GM18502 (cell line): Measurements from ENCODE around the gene P3H1.
"Not testable (repeated sequence)": the region's sequence is repeated elsewhere in the genome, so short reads cannot be mapped to it uniquely, and the experiment has no call there.

ENCODE experiments used
- ATAC-seq: cut with Tn5 transposase; IDR thresholded peaks from one replicate; pipeline ENCODE4 v1.9.1; 2021; ENCODE audit warnings: mild to moderate bottlenecking; ENCODE audit not compliant: unreplicated experiment, poor library complexity

The P3H1 gene

GRCh38 chr1:42774928-42775526, 8.2 kb upstream of the P3H1 start:
- ATAC-seq, result no peak

- no peak for ATAC-seq
Measured at GRCh38 chr1:42773420-42773819, 6.6 kb upstream of the P3H1 start.

GRCh38 chr1:42769811-42770210, 3.0 kb upstream of the P3H1 start:
- ATAC-seq, result no peak

GRCh38 chr1:42768172-42768571, 1.3 kb upstream of the P3H1 start:
- no peak for ATAC-seq

- peak; percentile 30 for ATAC-seq
Measured at GRCh38 chr1:42767510-42768000, 727 bp upstream of the P3H1 start.

- peak; percentile 22 for ATAC-seq
Measured at GRCh38 chr1:42765832-42766740, 742 bp downstream of the P3H1 start.

GRCh38 chr1:42765269-42765668, 1.6 kb downstream of the P3H1 start:
- ATAC-seq, result no peak

- ATAC-seq, result no peak
Measured at GRCh38 chr1:42762269-42762668, 4.6 kb downstream of the P3H1 start.

GRCh38 chr1:42761567-42761966, 5.3 kb downstream of the P3H1 start:
- no peak for ATAC-seq

- ATAC-seq, result no peak
Measured at GRCh38 chr1:42759114-42759513, 7.7 kb downstream of the P3H1 start.

- ATAC-seq, result no peak
Measured at GRCh38 chr1:42758641-42759040, 8.2 kb downstream of the P3H1 start.

GRCh38 chr1:42757892-42758275, 8.9 kb downstream of the P3H1 start:
- ATAC-seq, result no peak

- no peak for ATAC-seq
Measured at GRCh38 chr1:42756956-42757891, 9.6 kb downstream of the P3H1 start.

GRCh38 chr1:42753070-42753469, 13.8 kb downstream of the P3H1 start:
- ATAC-seq, result no peak

- no peak for ATAC-seq
Measured at GRCh38 chr1:42752284-42752683, 14.5 kb downstream of the P3H1 start.

GRCh38 chr1:42751511-42752070, 15.2 kb downstream of the P3H1 start:
- not testable (repeated sequence) for ATAC-seq

- ATAC-seq, result no peak
Measured at GRCh38 chr1:42750041-42750440, 16.8 kb downstream of the P3H1 start.

GRCh38 chr1:42748461-42749410, 18.1 kb downstream of the P3H1 start:
- ATAC-seq, result no peak

GRCh38 chr1:42748021-42748420, 18.8 kb downstream of the P3H1 start:
- ATAC-seq, result no peak
